CD4-positive, alpha-beta T cell treated with Interleukin-1 beta for 1 hour (primary cell): ENCODE data around the gene ALOX5.
"Not testable (repeated sequence)": the region's sequence is repeated elsewhere in the genome, so short reads cannot be mapped to it uniquely, and the experiment has no call there.

Experiments
- DNase-seq, 2 donors: peaks; one replicate each; pipeline ENCODE4 v3.0.0-alpha.2; 2020 to 2022

Gene ALOX5

GRCh38 chr10:45375101-45375500, 1.1 kb downstream of the ALOX5 start:
- DNase-seq, result no peak

- peak in 1 of 2 donors; percentile 31 for DNase-seq
These were observed 1.8 kb downstream of the ALOX5 start for GRCh38 chr10:45375716-45376231.

GRCh38 chr10:45376371-45376801, 2.4 kb downstream of the ALOX5 start:
- DNase-seq, result no peak

- DNase-seq, result no peak
These were observed 3.3 kb downstream of the ALOX5 start for GRCh38 chr10:45377321-45377720.

- DNase-seq, result no peak
These were observed 3.8 kb downstream of the ALOX5 start for GRCh38 chr10:45377858-45378257.

GRCh38 chr10:45378914-45379726, 5.1 kb downstream of the ALOX5 start:
- DNase-seq, result peak in 1 of 2 donors; percentile 68

- DNase-seq, result peak in 1 of 2 donors; percentile 75
These were observed 6.0 kb downstream of the ALOX5 start for GRCh38 chr10:45379891-45380540.

- peak in 1 of 2 donors; percentile 70 for DNase-seq
These were observed 7.0 kb downstream of the ALOX5 start for GRCh38 chr10:45380903-45381620.

- no peak for DNase-seq
These were observed 8.6 kb downstream of the ALOX5 start for GRCh38 chr10:45382591-45382990.

GRCh38 chr10:45383682-45384330, 9.8 kb downstream of the ALOX5 start:
- DNase-seq, result no peak

- DNase-seq, result no peak
These were observed 12.6 kb downstream of the ALOX5 start for GRCh38 chr10:45386657-45387056.

GRCh38 chr10:45387096-45387893, 13.3 kb downstream of the ALOX5 start:
- DNase-seq, result no peak

- DNase-seq, result not testable (repeated sequence)
These were observed 15.7 kb downstream of the ALOX5 start for GRCh38 chr10:45389671-45390070.

GRCh38 chr10:45391636-45392035, 17.6 kb downstream of the ALOX5 start:
- DNase-seq, result not testable (repeated sequence)

GRCh38 chr10:45395554-45395953, 21.5 kb downstream of the ALOX5 start:
- DNase-seq, result no peak

- no peak for DNase-seq
These were observed 24.6 kb downstream of the ALOX5 start for GRCh38 chr10:45398595-45398994.

GRCh38 chr10:45399113-45399512, 25.1 kb downstream of the ALOX5 start:
- no peak for DNase-seq

GRCh38 chr10:45403151-45403550, 29.1 kb downstream of the ALOX5 start:
- DNase-seq, result no peak

GRCh38 chr10:45404087-45404769, 30.2 kb downstream of the ALOX5 start:
- peak in 1 of 2 donors; percentile 51 for DNase-seq

- DNase-seq, result no peak
These were observed 30.7 kb downstream of the ALOX5 start for GRCh38 chr10:45404770-45405120.

- no peak for DNase-seq
These were observed 33.5 kb downstream of the ALOX5 start for GRCh38 chr10:45407542-45407941.
